H1 (cell line): Measurements from ENCODE around the gene FADS2.

Experiments
- BCL11A ChIP-seq, 2 experiments: IDR thresholded peaks; one replicate each; pipeline ENCODE4 v1.6.1; 2011; ENCODE audit warnings: low read depth in 2 of 2, low read length in 2 of 2, mild to moderate bottlenecking in 2 of 2
- CEBPB ChIP-seq: IDR thresholded peaks from 2 replicates; pipeline ENCODE4 v1.6.1; 2012; ENCODE audit warnings: low read depth, low read length
- CREB1 ChIP-seq: IDR thresholded peaks from 2 replicates; pipeline ENCODE4 v1.6.1; 2012; ENCODE audit warnings: inconsistent platforms
- EP300 ChIP-seq, 2 experiments: IDR thresholded peaks; 1 replicate in 1 of 2; 2 replicates in 1 of 2; pipeline ENCODE4 v1.6.1; 2011 to 2012; ENCODE audit warnings: low read depth in 2 of 2, low read length in 2 of 2, mild to moderate bottlenecking in 2 of 2, borderline replicate concordance in 1 of 2, inconsistent platforms in 1 of 2, moderate library complexity in 1 of 2
- EZH2 ChIP-seq: fragments of 200-600 bp; sonication (generic); IDR thresholded peaks from 2 replicates; pipeline ENCODE4 v1.7.1; 2012; ENCODE audit warnings: low read depth, mild to moderate bottlenecking, moderate library complexity, low read length, inconsistent platforms; ENCODE audit not compliant: severe bottlenecking
- JUN ChIP-seq: IDR thresholded peaks from 2 replicates; pipeline ENCODE4 v1.6.1; 2011; ENCODE audit warnings: low read depth, mild to moderate bottlenecking, improper control_type of control experiment, low read length
- POLR2A ChIP-seq, 2 experiments: IDR thresholded peaks; 1 replicate in 1 of 2; 2 replicates in 1 of 2; pipeline ENCODE4 v1.6.1; 2011; ENCODE audit warnings: low read depth in 2 of 2, low read length in 2 of 2, mild to moderate bottlenecking in 2 of 2; ENCODE audit errors: control extremely low read depth in 1 of 2
- POLR2AphosphoS5 ChIP-seq: IDR thresholded peaks from 2 replicates; pipeline ENCODE4 v1.6.1; 2011; ENCODE audit warnings: low read depth, low read length
- RAD21 ChIP-seq, 2 experiments: IDR thresholded peaks in 1 of 2; conservative IDR thresholded peaks in 1 of 2; 2 replicates each; pipeline ENCODE4 v1.6.1; 2011; ENCODE audit warnings: low read depth in 2 of 2, low read length in 2 of 2, improper control_type of control experiment in 1 of 2, inconsistent platforms in 1 of 2, mild to moderate bottlenecking in 1 of 2, moderate library complexity in 1 of 2
- RNF2 ChIP-seq: fragments of 200-900, 300-1000 bp; sonication (generic); IDR thresholded peaks from 2 replicates; pipeline ENCODE4 v1.7.1; 2016; ENCODE audit warnings: borderline replicate concordance, low read depth, mild to moderate bottlenecking, antibody characterized with exemption, low read length; ENCODE audit not compliant: poor library complexity, severe bottlenecking; ENCODE audit errors: missing control alignments
- SIX5 ChIP-seq: IDR thresholded peaks from 2 replicates; pipeline ENCODE4 v1.6.1; 2011; ENCODE audit warnings: mild to moderate bottlenecking, low read depth, low read length
- SP4 ChIP-seq: IDR thresholded peaks from 2 replicates; pipeline ENCODE4 v1.6.1; 2012; ENCODE audit warnings: low read length, inconsistent platforms
- TEAD4 ChIP-seq: IDR thresholded peaks from 2 replicates; pipeline ENCODE4 v1.6.1; 2012; ENCODE audit warnings: low read depth, low read length, inconsistent platforms, mixed read lengths
- TF ChIP-seq, protein P1 (sequence below), 3 experiments: IDR thresholded peaks; 1 replicate in 2 of 3; 2 replicates in 1 of 3; pipeline versions ENCODE4 v1.5.1 to v1.6.1; 2011; ENCODE audit warnings: low read length in 3 of 3, mild to moderate bottlenecking in 3 of 3, inconsistent platforms in 2 of 3, low read depth in 1 of 3, moderate library complexity in 1 of 3; ENCODE audit not compliant: insufficient read depth in 1 of 3; ENCODE audit errors: control extremely low read depth in 1 of 3

DNA sequence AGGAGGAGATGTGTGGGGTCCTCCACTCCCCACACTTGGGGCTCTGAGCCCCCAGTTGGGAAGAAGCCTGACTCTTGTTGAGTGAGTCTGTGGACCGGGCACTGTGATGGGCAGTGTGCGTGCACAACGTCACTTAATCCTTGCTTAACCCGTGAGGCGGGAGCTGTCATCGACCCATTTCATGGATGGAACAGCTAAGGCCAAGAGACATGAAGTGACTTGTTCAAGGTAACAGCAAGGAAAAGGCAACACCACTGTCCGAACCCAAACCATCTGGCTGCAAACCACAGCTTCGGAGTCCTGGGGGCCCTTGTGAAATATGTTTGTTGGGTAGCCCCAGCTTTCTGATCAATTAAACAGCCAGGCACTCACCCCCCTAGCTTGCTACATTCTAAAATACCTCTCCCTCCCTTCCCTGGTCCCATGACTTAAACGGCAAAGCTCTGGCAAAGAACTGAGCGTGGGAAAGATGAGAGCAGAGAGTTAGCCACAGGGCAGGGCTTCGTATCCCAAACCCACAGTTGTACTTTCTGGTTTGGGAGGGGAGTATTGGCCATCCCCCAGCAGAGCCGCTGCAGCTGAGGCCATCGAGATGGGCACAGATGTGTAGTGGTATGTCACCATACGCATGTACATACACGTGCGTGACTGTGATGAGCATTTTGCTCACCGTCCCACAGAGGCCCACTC, 26.3 kb downstream of the FADS2 start:
- TF ChIP-seq, protein P1, sequence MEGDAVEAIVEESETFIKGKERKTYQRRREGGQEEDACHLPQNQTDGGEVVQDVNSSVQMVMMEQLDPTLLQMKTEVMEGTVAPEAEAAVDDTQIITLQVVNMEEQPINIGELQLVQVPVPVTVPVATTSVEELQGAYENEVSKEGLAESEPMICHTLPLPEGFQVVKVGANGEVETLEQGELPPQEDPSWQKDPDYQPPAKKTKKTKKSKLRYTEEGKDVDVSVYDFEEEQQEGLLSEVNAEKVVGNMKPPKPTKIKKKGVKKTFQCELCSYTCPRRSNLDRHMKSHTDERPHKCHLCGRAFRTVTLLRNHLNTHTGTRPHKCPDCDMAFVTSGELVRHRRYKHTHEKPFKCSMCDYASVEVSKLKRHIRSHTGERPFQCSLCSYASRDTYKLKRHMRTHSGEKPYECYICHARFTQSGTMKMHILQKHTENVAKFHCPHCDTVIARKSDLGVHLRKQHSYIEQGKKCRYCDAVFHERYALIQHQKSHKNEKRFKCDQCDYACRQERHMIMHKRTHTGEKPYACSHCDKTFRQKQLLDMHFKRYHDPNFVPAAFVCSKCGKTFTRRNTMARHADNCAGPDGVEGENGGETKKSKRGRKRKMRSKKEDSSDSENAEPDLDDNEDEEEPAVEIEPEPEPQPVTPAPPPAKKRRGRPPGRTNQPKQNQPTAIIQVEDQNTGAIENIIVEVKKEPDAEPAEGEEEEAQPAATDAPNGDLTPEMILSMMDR (IDR thresholded peaks at IDR 0.05; ENCODE audit: control extremely low read depth in 1 of 3, insufficient read depth in 1 of 3, low read depth in 1 of 3, low read length in 3 of 3) = no peak
- TF ChIP-seq BCL11A (IDR thresholded peaks at IDR 0.05; ENCODE audit: low read depth in 2 of 2, low read length in 2 of 2) (no peak), CEBPB (no peak), CREB1 (no peak), POLR2A (IDR thresholded peaks at IDR 0.05; ENCODE audit: control extremely low read depth in 1 of 2, low read depth in 2 of 2, low read length in 2 of 2) (no peak), EZH2 (no peak), SIX5 (no peak), TEAD4 (no peak), RNF2 (no peak), RAD21 (IDR thresholded peaks at IDR 0.05 in 1 of 2, conservative IDR thresholded peaks at IDR 0.05 in 1 of 2; ENCODE audit: low read depth in 2 of 2, low read length in 2 of 2) (no peak), POLR2AphosphoS5 (peak; percentile 43; the same call in 1 of the 2 replicates), SP4 (no peak), EP300 (IDR thresholded peaks at IDR 0.05; ENCODE audit: borderline replicate concordance in 1 of 2, low read depth in 2 of 2, low read length in 2 of 2) (no peak), JUN (no peak)
